Stimulated activated CD4-positive, alpha-beta T cell treated with anti-CD3 and anti-CD28 coated beads, TNF-alpha, amount 100 ng/mL, for 24 hours (primary cell): ENCODE data around the gene KSR1.
"Not testable (repeated sequence)": the region's sequence is repeated elsewhere in the genome, so short reads cannot be mapped to it uniquely, and the experiment has no call there.

Experiments
- DNase-seq, 3 experiments: peaks; one replicate each; pipeline ENCODE4 v3.0.0-alpha.2; 2020; ENCODE audit warnings: low read depth in 3 of 3

Gene KSR1

DNA sequence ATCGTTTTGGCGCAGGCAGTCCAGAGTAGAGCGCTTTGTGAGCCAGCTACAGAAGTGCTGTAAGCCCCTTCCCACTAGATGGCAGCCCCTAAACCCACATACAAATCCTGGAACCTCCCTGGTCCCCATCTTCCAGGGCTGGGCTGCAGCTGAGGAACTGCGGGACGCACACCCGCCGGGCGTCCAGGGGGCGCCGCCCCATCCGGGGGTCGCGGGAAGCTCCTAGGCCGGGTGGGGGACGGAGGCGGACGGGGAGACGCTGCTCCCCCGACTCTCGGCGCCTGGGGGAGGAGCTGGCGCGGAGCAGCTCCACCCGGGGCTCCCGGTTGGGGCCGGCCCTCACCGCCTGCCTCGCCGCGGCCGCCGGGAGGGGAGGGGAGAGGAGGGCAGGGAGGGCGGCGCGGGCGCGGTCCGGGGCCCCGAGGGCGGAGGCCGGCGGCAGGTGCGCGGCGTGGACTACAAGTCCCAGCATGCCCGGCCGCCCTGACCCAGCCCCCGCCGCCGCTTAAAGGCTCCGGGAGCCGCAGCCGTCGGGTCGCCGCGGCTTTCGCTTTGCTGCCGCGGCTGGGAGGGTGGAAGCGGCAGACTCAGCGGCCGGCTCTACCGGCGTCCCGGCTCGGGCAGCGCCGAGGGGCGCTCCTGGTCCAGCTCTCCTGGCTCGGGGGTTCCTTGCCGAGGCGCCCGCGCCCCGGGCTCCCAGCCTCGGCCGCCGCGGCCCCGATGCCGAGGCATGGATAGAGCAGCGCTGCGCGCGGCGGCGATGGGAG, at the start of gene KSR1:
Gene KSR1, plus strand, starts transcription at position 535 of the 767 bp plus-strand sequence. Its CDS starts 196 bp downstream, at position 731.
- DNase-seq: peak; percentile 55 to 84 (median 70)

DNA sequence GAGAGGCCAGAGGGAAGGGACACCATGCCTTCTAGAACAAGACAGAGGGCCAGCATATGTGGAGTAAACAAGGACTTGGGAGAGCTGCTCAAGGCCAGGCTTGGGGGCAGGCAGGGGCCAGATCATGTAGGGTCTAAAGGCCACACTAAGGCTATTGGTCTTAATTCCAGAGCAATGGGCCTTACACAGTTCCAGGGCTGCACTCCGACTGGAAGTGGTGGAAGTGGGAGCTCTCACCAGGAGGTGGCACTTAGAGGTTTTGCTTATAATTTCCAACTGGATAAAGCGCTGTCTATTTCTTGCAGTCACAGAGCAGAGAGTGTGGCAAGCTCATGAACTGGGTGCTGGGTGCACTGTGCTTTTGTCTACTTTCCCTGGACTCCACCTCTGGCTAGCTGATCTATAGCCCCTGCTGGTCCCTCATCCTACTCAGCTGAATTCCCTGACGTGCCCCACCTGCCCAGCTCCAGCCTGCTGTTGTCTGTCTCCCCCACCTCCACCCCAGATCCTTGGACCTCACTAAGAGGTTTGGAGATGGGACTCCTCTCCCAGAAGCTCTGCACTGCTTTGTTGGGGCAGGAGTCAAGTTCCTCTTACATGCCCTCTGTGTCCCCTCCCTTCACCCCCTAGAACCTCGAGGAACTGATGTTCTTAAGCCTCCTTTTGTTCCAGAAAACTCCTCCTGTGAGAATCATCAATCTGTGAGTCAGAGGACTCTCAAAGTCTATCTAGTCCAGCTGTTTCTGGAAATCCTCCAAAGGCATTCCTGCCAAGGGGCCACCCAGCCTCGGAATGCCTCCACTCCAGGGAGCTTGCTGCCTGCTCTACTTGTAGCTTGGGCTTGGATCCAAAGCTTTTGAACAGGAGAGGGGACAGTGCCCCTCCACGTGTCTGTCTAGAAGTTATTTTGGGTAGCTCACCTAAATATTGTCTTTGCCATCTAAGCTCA, 48.1 kb upstream of the KSR1 start:
- no peak for DNase-seq

DNA sequence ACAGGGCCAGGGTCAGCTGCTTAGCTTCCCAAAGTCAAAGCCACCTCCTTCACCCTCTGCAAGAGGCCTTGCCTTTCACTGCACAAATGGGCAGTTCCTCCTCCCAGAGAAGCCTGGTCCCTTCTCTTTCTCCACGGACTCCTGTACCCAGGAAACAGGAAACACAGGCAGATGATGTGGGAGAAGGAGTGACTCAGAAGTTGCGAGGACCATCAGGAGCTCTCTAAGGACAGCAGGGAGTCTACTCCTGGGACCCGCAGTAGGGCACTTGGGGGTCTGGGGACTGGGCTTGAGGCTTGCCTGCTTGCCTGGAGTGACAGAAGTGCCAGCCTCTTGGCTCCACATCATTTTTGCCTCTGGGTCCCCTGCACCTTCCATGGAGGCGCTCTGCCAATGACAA, 47.4 kb upstream of the KSR1 start:
- DNase-seq: no peak

DNA sequence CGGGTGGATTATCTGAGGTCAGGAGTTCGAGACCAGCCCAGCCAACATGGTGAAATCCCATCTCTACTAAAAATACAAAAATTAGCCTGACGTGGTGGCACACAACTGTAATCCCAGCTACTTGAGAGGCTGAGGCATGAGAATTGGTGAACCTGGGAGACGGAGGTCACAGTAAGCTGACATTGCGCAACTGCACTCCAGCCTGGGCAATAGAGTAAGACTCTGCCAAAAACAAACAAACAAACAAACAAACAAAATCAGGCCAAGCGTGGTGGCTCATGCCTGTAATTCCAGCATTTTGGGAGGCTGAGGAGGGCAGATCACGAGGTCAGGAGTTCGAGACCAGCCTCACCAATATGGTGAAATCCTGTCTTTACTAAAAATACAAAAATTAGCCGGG, 44.1 kb upstream of the KSR1 start:
- DNase-seq: not testable (repeated sequence)

DNA sequence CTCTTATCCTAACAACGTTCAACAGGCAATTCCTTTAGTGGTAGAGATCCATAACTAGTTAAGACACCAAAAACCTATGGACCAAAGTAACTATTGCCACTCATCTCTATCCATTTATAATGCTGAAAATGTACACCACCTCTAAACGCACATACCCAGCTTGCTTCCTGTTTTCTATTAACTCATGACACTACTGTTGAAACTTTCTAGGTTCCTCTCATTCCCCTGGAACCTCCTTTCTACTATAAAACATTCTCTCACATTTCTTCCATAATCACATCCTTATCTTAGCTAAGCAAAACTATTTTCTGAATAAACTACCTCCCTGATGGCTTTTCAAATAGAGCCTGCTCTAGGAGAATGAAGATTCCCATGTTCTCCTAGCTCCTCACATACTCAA, 42.9 kb upstream of the KSR1 start:
- no peak for DNase-seq

DNA sequence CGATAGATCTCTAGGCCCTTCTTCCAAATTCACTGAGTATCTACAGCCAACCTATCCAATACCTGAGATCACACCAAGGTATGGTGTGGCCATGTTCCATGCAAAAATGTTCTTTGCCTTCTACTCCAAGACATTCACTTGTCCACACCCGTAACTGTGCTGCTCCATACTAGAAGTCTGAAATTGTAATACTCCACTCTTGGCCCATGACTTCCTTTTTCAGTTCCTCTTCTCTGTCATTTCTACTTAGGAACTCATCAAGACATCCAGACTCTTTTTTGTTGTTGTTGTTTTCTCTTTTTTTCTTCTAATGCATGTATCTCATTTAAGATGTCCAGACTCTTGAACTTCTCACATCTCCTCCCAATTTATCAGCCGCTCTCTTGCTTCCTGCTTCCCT, 42.5 kb upstream of the KSR1 start:
- DNase-seq: no peak

DNA sequence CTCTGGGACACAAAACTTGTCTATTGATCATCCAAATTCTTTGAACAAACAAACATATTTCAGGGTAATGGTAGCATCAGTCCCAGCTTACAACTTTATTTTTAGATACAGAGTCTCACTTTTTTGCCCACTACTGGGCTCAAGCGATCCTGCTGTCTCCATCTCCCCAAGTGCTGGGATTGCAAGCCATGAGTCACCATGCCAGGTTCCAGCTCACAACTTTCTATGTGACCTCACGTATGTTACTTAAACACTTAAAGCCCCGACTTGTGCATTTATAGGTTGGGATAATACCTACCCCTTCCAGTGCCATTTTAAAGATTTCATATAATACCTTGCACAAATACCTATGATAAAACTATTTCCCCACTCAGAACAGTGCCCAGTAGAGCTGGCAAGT, 42.0 kb upstream of the KSR1 start:
- DNase-seq: no peak

DNA sequence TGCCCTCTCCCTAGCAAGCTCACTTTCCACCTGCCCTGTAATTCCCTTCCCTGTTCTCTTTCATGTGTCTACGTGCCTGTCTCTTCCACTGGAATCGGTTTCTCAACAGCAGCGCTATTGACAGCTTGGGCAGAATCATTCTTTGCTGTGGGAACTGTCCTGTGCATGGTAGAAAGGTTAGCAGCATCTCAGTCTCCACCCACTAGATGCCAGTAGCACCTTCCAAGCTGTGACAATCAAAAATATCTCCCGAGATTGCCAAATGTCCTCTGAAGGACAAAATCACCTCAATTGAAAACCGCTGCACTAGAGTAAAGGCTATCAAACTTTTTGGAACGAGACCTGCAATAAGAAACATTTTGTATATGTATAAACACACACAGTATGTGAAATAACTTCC, 41.6 kb upstream of the KSR1 start:
- DNase-seq: no peak

DNA sequence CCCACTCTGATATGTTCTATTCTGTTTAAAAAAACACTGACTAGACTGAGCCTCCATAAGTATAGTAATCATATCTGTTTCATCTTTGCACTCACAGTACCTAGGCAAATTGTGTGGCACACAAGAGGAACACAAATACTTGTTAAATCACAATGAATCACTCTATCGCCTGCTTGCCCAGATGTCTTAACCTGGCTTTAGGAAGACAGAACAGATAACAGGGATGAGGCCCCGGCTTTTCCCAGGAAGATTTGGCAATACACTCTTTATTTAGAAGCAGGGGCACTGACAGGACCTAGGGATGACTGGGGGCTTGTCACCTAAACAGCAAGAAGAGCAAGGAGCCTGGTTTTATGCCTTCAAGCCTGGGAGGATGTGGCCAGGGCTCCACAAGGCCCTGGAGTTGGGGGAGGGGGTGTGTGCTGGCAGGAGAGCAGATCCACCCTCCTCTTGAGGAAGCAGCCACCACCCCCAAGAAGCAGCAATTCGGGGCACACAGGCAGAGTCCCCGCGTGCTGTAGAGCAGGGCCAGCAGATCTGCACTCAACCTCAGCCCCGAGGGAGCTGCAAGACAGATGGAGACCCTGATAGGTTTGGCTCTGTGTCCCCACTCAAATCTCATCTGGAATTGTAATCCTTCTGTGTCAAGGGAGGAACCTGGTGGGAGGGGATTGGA, 41.0 kb upstream of the KSR1 start:
- no peak for DNase-seq

DNA sequence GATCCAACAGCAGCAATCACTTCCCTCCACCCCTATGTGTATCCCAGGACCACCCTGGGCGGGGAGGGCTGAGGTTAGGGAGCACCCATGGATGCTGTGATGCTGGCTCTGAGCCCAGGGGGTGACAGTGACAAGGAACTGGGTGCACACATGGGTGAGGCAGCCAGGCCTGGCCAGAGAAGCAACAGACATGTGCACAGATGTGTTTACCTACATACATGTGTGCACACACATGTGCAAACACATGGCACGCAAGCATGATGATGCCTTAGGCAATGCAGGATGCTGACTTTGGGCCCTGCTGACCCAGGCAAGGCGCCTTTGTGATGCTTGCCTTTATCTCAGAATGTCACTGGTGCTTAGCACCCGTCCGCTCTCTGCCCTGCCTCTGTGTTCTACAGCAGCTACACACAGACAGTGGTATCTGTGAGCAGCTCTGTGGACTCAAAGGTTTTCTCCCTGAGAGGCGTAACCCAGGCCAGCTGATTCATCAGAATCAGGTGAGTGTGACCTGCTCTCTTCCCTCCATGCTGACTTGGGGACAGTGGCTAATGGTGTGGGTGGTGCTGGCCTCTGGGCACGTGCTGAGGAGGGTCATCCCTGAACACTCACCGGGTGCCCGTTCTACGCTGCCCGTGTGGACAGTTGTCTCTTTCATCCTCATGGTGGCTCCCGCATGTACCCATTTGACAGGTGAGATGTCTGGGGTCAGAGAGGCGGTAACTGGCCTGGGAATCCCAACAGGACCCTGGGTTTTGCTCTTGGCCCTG, 38.5 kb upstream of the KSR1 start:
- DNase-seq: no peak

DNA sequence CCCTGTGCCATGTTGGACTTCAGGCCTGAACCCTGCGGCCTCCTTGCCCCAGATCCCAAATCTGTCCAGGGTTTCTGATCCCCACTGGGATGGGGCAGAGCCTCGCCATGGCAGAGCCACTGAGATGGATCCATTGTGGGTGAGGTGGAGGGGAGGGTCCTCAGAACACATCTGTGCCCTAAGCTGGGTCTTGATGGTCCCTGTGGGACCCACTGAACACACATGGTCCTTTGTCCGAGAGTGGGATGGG, 38.0 kb upstream of the KSR1 start:
- DNase-seq: no peak

DNA sequence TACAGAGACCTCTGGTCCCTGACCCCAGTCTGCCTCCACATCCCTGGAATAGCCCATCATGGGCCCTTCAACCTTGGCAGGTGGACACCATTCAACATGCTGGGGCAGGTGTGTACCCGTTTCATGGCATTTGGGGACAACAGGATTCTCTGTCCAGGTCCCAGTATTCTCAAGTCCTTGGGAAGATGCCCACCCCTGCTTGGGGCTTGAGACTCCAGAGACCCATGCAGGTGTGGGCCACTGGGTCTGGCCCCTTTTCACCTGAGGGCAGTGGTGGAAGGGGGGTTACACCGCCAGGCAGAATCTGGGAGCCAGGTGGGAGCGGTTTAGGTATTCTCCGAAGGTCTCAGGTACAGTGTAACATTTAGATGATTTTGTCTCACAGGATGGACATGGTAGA, 37.1 kb upstream of the KSR1 start:
- DNase-seq: no peak

DNA sequence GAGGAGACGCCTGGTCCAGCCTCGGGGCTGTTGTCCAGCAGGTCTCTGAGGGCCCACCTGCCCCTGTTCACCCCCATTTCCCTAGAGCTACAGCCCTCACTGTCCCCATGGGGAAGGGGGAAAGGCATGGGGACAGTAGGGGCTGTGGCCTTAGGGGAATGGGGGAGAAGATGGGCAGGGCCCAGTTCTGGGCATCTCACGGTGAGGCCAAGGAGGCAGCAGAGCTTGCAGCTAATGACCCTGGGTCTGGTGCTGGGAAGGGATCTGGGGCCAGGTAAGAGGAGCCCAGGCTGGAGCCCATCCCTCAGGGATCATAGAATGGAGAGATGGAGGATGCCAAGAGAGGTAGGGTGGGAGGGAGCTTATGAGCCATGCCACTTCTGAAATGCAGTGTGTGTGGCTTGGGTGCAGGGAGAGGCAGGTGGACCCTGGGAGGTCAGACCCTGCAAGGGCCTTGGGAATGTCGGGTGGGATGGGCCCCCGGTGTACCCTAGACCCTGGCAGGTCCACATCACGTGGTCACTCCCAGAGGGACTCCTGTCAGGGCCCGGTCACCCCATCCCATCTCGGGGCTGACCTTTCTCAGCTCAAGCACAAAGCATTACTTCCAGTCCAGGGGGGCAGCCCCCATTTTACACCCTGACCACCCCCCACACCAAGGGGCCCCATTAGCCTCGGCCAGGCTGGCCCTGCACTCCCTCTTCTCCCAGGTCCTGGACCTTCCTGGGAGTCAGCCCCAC, 35.9 kb upstream of the KSR1 start:
- no peak for DNase-seq

DNA sequence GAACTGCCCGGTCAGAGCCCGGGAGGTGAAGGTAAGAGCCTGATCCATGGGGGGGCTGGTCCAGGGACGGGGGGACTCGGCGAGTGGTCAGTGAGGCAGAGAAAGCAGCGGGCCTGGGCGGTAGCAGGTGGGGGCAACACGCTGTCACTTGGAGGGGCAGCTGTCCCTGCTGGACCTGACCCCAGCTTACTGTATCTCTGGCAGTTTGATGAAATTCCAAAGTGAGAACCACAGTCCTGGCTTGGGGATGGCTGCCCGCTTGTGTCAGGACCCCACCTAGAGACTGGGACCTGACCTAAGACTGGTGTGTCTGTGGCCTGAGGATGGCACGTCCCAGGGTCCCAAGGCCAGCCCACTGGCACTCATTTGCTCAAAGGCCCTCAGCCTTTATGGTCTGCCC, 35.1 kb upstream of the KSR1 start:
- DNase-seq: no peak

DNA sequence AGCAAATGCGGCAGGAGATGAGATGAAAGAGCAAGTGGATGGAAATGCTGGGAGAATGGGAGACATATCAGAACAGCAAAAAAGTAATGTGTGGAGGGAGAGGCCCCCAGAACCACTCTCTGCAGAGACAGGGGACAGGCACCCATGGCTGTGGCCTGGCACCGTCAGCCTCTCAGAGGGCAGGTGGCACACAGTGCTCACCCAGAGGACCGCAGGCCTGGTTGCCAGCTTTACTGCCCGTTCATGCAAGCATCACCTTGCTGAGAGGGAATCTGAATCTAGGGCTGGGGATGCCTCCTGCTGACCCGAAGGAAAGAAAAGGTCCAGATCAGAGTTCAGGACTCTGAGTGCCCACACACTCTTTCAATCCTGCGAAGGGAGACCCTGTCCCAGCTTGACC, 34.6 kb upstream of the KSR1 start:
- not testable (repeated sequence) for DNase-seq

DNA sequence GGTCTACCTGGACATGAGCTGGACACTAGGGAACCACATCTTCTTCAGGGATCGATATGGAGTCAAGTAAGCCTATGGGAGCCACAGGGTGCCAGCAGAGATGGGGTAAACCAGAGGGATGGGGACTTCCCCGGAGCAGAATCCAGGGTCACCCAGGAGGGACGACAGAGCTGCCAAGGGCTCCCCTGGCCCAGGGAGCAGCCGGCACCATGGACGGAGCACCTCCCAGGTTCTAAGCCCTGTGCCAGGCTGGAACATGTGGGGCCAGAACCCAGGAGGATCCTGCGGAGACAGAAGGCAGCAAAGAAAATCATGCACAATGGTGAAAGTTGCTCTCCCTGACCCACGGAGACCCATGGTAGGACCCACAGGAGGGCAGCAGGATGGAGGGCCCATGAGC, 33.6 kb upstream of the KSR1 start:
- DNase-seq: no peak

DNA sequence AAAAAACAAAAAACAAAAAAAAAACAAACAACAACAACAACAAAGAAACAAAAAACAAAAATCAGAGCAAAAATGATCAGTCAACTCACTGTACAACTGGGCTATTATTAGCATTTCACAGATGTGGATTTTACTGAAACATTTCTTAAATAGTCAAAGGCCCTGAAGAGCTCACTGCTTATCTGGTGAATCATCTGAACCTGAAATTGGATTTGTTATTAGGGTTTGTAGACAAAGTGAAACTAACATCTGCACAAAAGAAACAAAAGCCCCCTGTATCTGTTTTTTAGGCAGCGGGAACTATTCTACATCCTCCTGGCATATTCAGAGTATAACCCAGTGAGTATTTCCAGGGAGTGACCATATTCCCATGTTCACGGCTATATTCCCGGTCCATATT, 32.6 kb upstream of the KSR1 start:
- no peak for DNase-seq

DNA sequence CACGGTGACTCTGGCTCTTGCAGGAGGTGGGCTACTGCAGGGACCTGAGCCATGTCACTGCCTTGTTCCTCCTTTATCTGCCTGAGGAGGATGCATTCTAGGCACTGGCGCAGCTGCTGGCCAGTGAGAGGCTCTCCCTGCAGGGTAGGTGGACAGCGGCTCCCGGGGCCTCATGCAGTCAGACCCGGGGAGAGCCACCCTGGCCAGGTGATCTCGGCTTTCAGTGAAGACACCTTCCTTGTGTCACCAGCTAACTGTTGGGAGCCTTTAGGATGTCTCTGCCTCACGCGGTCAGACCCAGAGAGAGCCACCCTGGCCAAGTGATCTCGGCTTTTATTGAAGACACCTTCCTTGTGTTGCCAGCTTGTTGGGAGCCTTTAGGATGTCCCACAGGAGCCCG, 31.7 kb upstream of the KSR1 start:
- DNase-seq: no peak

DNA sequence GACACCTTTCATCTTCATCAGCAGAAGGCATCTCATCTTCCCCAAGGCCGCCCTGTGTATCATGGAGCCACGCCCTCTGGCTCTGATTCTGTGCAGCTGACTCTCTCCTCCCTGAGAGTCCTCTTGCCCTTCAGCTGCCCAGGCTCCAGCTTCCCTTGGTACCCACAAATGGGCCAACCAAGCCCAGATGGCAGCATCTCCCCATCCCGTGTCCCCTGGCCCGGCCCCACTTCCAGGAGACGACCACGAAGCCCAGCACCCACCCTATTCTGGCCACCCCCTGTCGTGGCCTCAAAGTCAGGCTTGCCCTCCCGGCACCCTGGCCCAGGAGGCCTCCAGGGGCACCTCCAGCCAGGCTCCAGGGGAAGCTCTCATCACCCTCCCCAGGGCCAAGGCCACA, 31.3 kb upstream of the KSR1 start:
- no peak for DNase-seq

DNA sequence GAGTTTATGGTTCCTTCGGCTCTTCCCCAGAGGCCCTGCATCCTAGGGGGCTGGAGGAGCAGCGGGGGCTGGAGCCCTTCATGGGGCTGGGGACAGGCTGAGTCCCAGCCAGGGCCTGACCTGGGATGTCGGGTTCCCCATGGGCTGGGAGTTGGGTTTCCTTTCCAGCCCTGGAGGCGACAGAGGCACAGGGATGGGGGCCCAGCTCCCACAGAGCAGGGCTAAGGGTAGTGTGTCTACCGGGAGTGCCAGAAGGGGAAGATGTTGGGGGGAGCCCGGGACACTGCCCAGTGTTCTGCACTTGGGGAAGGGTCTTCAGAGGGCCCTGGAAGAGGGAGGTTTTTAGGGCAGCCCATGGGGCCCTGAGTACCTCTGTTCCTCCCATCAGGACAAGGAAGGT, 30.7 kb upstream of the KSR1 start:
- DNase-seq: not testable (repeated sequence)

DNA sequence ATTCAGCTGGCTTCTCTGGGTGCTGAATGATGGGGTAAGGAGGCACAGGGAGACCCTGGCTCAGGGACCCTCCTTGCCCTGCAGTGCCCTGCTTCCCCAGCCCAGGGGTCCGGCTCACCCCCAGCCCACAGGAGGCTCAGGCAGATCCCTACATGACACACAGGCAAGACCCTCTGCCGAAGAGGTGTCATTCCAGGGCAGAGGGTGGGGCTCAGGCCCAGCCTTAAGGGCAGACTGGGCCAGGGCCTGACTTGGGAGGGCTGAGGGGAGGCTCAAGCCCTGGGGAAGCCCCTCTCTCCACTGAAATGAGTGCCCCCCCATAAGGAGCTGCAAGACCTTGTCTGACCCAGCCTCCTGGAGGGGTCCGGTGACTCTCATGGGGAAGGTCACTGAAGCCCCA, 30.3 kb upstream of the KSR1 start:
- no peak for DNase-seq
